Epidermal melanocyte (primary cell): ENCODE measurements around the gene DCBLD1.

ENCODE experiments used
- DNase-seq: peaks from one replicate; pipeline ENCODE4 v3.0.0; 2011; ENCODE audit warnings: low spot score; ENCODE audit not compliant: insufficient read length

DCBLD1 gene

GRCh38 chr6:117555882-117556498 lies 73.5 kb downstream of the DCBLD1 start:
- no peak for DNase-seq

DNA sequence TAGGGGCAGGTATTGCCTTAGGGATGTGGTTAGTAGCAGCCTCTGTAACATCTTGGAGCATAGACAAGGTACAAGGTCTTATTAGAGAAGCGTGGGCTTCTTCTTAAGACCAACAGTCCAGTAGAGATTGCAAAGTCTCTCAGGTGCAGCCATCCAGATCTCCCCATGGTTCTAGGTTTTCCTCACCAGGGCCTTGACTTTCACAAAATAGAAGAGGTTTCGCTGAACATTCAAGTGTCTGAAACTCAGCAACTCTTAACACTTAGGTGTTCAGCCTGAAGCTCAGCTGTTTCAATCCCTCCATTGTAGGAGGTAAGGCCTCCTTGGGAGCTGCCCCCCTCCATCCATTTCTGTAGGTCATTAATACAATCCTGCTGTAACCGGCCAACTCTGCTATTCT lies 75.5 kb downstream of the DCBLD1 start:
- no peak for DNase-seq

DNA sequence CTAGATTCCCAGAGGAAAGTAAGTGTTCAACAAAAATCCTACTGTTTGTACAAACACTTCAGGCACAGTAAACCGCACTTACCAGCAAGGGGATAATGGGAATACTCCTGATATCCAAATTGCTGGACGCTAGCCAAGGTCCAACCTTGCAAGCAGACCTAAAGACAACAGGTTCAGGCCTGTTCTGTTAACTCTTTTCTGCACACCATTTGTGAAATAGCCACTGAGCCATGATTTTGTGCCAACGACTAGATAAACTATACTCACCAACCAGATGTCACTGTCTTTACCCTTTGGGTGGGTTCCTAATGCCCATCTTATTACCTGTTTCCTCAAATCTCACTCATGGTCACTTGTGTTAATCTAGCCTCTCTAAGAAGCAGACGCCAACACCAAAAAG lies 76.3 kb downstream of the DCBLD1 start:
- DNase-seq = no peak

DNA sequence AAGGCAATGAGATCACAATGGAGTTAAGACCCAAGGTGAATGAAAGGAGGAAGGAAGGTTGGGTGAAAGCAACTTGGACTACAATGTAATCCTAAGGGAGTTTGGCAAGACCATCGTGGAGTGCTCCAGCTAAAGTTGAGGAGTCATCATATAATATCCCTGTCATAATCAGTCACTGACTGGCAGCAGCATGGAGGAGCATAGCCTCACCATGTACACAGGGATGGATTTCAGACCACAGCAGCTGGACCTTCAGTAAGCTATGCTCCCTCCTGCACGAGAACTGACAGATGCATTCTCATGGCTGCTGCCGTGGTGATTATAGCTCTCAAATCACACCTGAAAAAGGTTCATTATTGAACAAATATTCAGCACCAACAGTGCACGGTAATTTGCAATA lies 76.8 kb downstream of the DCBLD1 start:
- no peak for DNase-seq

GRCh38 chr6:117561128-117561527 lies 78.7 kb downstream of the DCBLD1 start:
- DNase-seq = no peak

DNA sequence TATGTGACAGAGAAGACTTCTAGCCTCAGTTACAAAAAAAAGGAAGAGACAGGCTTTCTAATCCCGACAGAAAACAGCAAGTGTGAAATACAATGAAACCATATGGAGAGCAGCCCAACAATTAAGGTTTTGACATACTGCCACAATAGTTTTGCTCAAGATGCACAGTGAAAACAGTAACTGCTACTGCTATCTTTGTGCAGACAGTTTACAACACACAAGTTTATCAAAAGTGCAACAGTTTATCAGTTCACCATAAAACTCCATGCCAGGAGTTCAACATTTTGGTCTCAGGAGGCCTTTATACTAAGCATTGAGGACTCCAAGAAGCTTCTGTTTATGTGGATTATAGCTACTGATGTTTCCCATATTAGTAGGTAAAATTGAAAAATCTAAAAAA lies 82.2 kb downstream of the DCBLD1 start:
- DNase-seq = no peak

DNA sequence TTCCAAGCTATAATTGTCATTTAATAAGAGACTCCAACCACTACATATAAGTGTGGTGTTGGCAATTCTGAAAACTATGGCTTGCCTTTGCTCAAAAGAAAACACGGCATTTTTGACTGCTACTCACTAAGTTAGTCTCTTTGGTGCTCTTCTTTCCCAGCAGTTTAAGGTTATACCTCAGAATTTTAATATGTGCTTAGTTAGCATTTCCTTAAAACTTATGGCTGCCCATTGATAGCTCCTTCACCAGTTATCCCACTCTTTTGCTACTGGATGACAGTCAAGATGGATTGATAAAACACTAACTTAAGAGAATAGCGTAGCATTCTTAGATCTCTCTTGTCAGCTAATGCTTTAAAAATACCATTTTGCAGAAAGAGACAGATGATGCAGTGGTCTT lies 85.8 kb downstream of the DCBLD1 start:
- DNase-seq = no peak

DNA sequence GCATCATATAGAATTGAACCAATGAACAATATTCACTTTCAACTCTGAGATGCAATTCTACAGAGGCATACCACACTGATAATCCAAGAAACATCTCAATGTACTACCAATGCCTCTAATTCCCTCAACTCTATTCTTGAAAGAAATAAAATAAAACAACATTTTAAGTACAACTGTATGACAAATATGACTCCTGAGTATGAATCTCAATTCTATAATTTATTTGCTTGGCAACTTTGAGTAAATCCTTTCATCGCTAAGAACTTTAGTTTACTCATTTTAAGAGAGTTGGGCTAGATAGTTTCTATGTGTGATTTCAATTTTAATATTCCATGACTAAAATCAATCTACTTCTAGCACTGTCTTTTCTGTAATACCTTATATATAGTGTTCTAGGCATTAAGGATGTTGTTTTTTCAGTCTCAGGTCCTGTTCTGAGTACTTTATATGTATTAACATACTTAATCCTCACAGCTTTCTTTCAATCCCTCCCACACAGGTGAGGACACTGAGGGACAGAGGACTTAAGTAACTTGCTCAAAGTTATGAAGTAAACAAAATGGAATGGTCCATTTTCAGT lies 86.4 kb downstream of the DCBLD1 start:
- DNase-seq = no peak

DNA sequence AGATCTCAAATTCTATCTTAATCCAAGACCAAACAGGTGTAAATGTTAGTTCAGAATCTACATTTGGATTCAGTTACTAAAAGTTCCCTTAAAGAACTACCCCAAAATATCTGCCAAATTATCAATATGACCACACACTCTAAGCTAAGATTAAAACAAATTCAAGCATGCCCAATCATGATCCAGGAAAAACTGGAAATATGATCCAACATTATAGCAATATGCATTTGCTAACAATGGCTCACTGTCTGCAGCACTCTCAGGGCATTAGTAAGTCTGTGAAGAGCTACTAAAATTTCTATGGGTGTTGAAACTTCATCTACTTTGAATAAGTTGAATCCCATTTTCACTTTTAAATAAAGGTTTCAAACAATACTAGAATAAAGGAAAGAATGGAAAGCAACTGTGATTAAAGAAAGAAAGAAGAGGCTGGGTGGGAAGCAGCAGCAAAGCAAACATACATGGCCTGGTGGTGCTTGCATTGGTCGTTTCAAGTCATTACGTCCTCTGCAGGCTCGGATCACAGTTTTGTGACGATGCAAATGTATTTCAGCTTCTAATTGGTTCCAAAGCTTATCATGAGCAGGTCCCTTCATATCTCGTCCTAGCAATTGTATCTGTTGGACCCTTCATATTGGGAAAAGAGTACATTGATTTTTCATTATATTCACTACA lies 90.7 kb downstream of the DCBLD1 start:
- no peak for DNase-seq

- DNase-seq = no peak
Observed at GRCh38 chr6:117574198-117574597, 91.7 kb downstream of the DCBLD1 start.

DNA sequence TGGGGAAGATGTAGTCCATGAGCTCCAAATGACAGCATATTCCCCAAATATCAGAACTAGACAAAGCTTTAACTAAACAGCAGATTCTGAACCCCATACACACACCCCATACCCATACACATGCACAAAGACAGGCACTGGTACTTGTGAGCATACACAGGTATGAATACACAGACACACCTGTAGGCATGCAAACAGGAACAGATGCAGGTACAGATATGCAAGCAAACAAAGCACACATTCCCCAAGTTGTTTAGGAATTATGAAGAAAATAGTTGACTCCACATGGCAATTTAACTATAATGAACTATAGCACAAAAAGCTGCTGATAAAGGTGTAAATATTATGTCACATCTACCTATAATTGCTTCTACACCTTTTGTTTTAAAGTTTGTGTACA lies 103.2 kb downstream of the DCBLD1 start:
- DNase-seq = no peak

DNA sequence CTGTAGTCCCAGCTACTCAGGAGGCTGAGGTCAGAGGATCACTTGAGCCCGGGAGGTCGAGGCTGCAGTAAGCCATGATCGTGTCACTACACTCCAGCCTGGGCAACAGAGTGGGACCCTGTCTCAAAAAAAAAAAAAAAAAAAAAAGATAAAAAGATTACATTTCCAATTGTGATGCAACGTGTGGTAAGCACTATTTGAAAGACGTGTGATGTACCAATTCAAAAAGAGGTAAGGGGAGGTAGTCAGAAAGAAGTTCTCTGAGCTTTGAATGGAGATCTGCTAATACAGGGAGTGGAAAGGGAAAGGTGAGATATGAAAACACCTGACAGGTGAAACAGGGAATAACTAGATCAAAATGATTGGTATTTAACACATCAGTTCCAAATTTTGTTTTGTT lies 108.0 kb downstream of the DCBLD1 start:
- DNase-seq = no peak

DNA sequence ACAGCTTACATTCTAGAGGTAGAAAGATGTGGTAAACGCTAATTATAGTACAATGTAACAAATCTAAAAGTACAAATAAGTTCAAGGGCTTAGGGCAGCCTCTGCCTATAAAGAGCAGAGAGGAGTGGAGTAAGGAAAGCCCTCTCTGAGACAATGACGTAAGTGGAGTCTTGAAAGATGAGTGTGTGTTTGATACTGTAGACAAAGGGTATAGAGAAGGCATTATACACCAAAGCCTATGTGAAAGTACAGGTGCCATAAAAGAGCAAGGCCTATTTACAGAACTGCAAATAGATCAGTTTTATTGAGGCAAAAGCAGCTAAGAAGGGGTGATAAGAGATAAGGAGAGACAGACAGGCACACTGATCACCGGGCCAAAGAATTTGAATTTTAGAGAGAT lies 108.9 kb downstream of the DCBLD1 start:
- no peak for DNase-seq

- no peak for DNase-seq
Observed at GRCh38 chr6:117592983-117593759, 110.7 kb downstream of the DCBLD1 start.

- no peak for DNase-seq
Observed at GRCh38 chr6:117595099-117595923, 112.8 kb downstream of the DCBLD1 start.

GRCh38 chr6:117597755-117598154 lies 115.3 kb downstream of the DCBLD1 start:
- DNase-seq = no peak
